ENCODE data around the gene UNC93A. TPM values are rescaled to one million over a fixed set of nuclear protein-coding genes. Genes with fewer than 3 reads are reported as not detected.

Gene UNC93A
- polyA plus RNA-seq, 1 donor from 2014 or later, result not detected

DNA sequence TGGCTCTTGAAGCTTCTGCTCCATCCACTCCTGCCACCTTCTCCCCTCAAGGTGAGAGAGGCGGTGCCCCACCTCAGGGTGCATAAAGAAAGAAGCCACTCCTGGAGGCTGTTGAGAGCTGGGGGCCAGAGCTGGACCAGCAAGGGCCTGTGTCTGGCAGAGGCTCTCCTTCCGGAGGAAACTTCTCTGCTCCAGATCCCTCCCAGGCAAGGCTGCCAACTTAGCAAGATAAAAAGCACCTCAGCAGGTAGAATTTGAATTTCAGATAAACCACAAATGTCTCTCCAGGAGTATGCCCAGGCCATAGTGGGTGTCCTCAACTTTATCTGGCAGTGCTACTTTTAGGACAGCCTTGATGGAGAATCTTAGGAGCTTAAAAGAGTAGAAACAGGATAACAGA lies 13.8 kb downstream of the UNC93A start:
- Histone ChIP-seq H3K9me3 (ENCODE audit: low read length) (no peaks in the 10 kb centered on the region), H3F3A (ENCODE audit: insufficient read depth, low read length, poor library complexity, severe bottlenecking) (no peaks in the 10 kb centered on the region), H3K79me2 (replicated peaks; ENCODE audit: insufficient read depth, low read length) (no peaks in the 10 kb centered on the region), H3K9me2 (ENCODE audit: insufficient read depth, low read length) (no peaks in the 10 kb centered on the region), H3K9ac (ENCODE audit: low read length) (no peak overlapping the region), H4K20me1 (ENCODE audit: insufficient read depth) (no peaks in the 10 kb centered on the region), H3K27me3 (ENCODE audit: insufficient read depth, low read depth, low read length) (no peaks in the 10 kb centered on the region), H3K27ac (ENCODE audit: low read length) (no peak overlapping the region), H3K4me2 (ENCODE audit: low read length) (no peak overlapping the region), H2AFZ (ENCODE audit: low read depth, low read length) (no peak overlapping the region), H3K36me3 (ENCODE audit: insufficient read depth, low read length) (no peaks in the 10 kb centered on the region), H3K4me3 (ENCODE audit: low read length) (no peak overlapping the region)
- TF ChIP-seq EZH2 (IDR thresholded peaks at IDR 0.05; ENCODE audit: borderline replicate concordance, insufficient read depth, low read length, poor library complexity, severe bottlenecking), result no peak
- TF ChIP-seq POLR2AphosphoS5 (IDR thresholded peaks at IDR 0.05), result no peak
- TF ChIP-seq, protein P1, sequence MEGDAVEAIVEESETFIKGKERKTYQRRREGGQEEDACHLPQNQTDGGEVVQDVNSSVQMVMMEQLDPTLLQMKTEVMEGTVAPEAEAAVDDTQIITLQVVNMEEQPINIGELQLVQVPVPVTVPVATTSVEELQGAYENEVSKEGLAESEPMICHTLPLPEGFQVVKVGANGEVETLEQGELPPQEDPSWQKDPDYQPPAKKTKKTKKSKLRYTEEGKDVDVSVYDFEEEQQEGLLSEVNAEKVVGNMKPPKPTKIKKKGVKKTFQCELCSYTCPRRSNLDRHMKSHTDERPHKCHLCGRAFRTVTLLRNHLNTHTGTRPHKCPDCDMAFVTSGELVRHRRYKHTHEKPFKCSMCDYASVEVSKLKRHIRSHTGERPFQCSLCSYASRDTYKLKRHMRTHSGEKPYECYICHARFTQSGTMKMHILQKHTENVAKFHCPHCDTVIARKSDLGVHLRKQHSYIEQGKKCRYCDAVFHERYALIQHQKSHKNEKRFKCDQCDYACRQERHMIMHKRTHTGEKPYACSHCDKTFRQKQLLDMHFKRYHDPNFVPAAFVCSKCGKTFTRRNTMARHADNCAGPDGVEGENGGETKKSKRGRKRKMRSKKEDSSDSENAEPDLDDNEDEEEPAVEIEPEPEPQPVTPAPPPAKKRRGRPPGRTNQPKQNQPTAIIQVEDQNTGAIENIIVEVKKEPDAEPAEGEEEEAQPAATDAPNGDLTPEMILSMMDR (IDR thresholded peaks at IDR 0.05; ENCODE audit: poor library complexity, severe bottlenecking), result no peak
- TF ChIP-seq TAF1 (IDR thresholded peaks at IDR 0.05; ENCODE audit: low read depth), result no peak
- no peak for TF ChIP-seq RAD21 (conservative IDR thresholded peaks at IDR 0.05)
- no peak for TF ChIP-seq SMC3 (conservative IDR thresholded peaks at IDR 0.05; ENCODE audit: poor library complexity)
- no peak for TF ChIP-seq EP300 (conservative IDR thresholded peaks at IDR 0.05; ENCODE audit: poor library complexity, severe bottlenecking)
- TF ChIP-seq, protein P2, sequence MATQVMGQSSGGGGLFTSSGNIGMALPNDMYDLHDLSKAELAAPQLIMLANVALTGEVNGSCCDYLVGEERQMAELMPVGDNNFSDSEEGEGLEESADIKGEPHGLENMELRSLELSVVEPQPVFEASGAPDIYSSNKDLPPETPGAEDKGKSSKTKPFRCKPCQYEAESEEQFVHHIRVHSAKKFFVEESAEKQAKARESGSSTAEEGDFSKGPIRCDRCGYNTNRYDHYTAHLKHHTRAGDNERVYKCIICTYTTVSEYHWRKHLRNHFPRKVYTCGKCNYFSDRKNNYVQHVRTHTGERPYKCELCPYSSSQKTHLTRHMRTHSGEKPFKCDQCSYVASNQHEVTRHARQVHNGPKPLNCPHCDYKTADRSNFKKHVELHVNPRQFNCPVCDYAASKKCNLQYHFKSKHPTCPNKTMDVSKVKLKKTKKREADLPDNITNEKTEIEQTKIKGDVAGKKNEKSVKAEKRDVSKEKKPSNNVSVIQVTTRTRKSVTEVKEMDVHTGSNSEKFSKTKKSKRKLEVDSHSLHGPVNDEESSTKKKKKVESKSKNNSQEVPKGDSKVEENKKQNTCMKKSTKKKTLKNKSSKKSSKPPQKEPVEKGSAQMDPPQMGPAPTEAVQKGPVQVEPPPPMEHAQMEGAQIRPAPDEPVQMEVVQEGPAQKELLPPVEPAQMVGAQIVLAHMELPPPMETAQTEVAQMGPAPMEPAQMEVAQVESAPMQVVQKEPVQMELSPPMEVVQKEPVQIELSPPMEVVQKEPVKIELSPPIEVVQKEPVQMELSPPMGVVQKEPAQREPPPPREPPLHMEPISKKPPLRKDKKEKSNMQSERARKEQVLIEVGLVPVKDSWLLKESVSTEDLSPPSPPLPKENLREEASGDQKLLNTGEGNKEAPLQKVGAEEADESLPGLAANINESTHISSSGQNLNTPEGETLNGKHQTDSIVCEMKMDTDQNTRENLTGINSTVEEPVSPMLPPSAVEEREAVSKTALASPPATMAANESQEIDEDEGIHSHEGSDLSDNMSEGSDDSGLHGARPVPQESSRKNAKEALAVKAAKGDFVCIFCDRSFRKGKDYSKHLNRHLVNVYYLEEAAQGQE (IDR thresholded peaks at IDR 0.05; ENCODE audit: borderline replicate concordance), result no peak

DNA sequence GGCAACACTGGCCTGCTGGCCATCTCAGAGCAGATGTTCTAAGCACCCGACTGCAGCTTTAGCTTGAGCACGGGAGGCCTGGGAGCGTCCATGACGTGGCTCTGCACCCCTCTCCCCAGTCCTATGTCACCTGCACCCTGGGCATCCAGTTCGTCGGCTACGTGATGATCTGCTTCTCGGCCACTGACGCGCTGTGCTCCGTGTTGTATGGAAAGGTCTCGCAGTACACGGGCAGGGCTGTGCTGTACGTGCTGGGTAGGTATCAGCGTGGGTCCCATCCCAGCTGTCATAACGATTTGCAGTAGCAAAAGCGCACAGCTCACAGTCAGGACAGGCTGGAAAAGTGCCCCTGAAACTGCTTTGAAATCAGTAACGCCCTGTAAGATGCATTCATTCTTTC lies 14.7 kb downstream of the UNC93A start:
- H2AFZ ChIP-seq (ENCODE audit: low read depth, low read length), result no peak overlapping the region
- no peaks in the 10 kb centered on the region for H4K20me1 ChIP-seq (ENCODE audit: insufficient read depth)
- no peaks in the 10 kb centered on the region for H3K9me2 ChIP-seq (ENCODE audit: insufficient read depth, low read length)
- H3K4me3 ChIP-seq (ENCODE audit: low read length), result no peak overlapping the region
- H3K9ac ChIP-seq (ENCODE audit: low read length), result no peak overlapping the region
- no peaks in the 10 kb centered on the region for H3K79me2 ChIP-seq (replicated peaks; ENCODE audit: insufficient read depth, low read length)
- H3K27me3 ChIP-seq (ENCODE audit: insufficient read depth, low read depth, low read length), result no peaks in the 10 kb centered on the region
- no peak overlapping the region for H3K27ac ChIP-seq (ENCODE audit: low read length)
- no peak for TF ChIP-seq TAF1 (IDR thresholded peaks at IDR 0.05; ENCODE audit: low read depth)
- TF ChIP-seq MXI1 (conservative IDR thresholded peaks at IDR 0.05; ENCODE audit: poor library complexity, severe bottlenecking), result no peak
- TF ChIP-seq EZH2 (IDR thresholded peaks at IDR 0.05; ENCODE audit: borderline replicate concordance, insufficient read depth, low read length, poor library complexity, severe bottlenecking), result no peak
- TF ChIP-seq POLR2AphosphoS5 (IDR thresholded peaks at IDR 0.05), result no peak
- TF ChIP-seq, protein P1 (IDR thresholded peaks at IDR 0.05; ENCODE audit: poor library complexity, severe bottlenecking), result no peak
- no peak for TF ChIP-seq RAD21 (conservative IDR thresholded peaks at IDR 0.05)
- TF ChIP-seq, protein P2 (IDR thresholded peaks at IDR 0.05; ENCODE audit: borderline replicate concordance), result no peak
- TF ChIP-seq EP300 (conservative IDR thresholded peaks at IDR 0.05; ENCODE audit: poor library complexity, severe bottlenecking), result no peak
- no peak for TF ChIP-seq SMC3 (conservative IDR thresholded peaks at IDR 0.05; ENCODE audit: poor library complexity)
- no peaks in the 10 kb centered on the region for H3K36me3 ChIP-seq (ENCODE audit: insufficient read depth, low read length)
- H3F3A ChIP-seq (ENCODE audit: insufficient read depth, low read length, poor library complexity, severe bottlenecking), result no peaks in the 10 kb centered on the region
- H3K9me3 ChIP-seq (ENCODE audit: low read length), result no peaks in the 10 kb centered on the region
- no peak overlapping the region for H3K4me2 ChIP-seq (ENCODE audit: low read length)

Measured in neural cell (in vitro differentiated cells).